Measurements from ENCODE around the gene ARHGAP45.

Gene ARHGAP45

GRCh38 chr19:1073063-1073955 lies 6.3 kb downstream of the ARHGAP45 start:
- no peak for FAIRE-seq

GRCh38 chr19:1073956-1074517 lies 7.1 kb downstream of the ARHGAP45 start:
- no peak for FAIRE-seq

- FAIRE-seq = no peak
Measured at GRCh38 chr19:1074544-1075283, 7.7 kb downstream of the ARHGAP45 start.

GRCh38 chr19:1076046-1076386 lies 9.0 kb downstream of the ARHGAP45 start:
- FAIRE-seq = no peak

- FAIRE-seq = no peak
Measured at GRCh38 chr19:1076951-1077350, 10.0 kb downstream of the ARHGAP45 start.

- no peak for FAIRE-seq
Measured at GRCh38 chr19:1079566-1080111, 12.7 kb downstream of the ARHGAP45 start.

- FAIRE-seq = no peak
Measured at GRCh38 chr19:1080360-1081161, 13.6 kb downstream of the ARHGAP45 start.

GRCh38 chr19:1081301-1082164 lies 14.6 kb downstream of the ARHGAP45 start:
- no peak for FAIRE-seq

- no peak for FAIRE-seq
Measured at GRCh38 chr19:1082165-1082927, 15.4 kb downstream of the ARHGAP45 start.

- no peak for FAIRE-seq
Measured at GRCh38 chr19:1082928-1083816, 16.2 kb downstream of the ARHGAP45 start.

GRCh38 chr19:1084024-1084868 lies 17.3 kb downstream of the ARHGAP45 start:
- FAIRE-seq = no peak

- FAIRE-seq = no peak
Measured at GRCh38 chr19:1085053-1085658, 18.2 kb downstream of the ARHGAP45 start.

- FAIRE-seq = no peak
Measured at GRCh38 chr19:1085676-1086442, 18.9 kb downstream of the ARHGAP45 start.

- no peak for FAIRE-seq
Measured at GRCh38 chr19:1086613-1087012, 19.6 kb downstream of the ARHGAP45 start.

- FAIRE-seq = no peak
Measured at GRCh38 chr19:1087813-1088415, 20.9 kb downstream of the ARHGAP45 start.

- no peak for FAIRE-seq
Measured at GRCh38 chr19:1088416-1089010, 21.5 kb downstream of the ARHGAP45 start.

All from colon (tissue), 2 donors.